GM19455 (cell line): ENCODE measurements around the gene CNTNAP5.

Source experiments
- ATAC-seq: cut with Tn5 transposase; IDR thresholded peaks from one replicate; pipeline ENCODE4 v1.9.1; 2021; ENCODE audit not compliant: unreplicated experiment

Gene CNTNAP5

DNA sequence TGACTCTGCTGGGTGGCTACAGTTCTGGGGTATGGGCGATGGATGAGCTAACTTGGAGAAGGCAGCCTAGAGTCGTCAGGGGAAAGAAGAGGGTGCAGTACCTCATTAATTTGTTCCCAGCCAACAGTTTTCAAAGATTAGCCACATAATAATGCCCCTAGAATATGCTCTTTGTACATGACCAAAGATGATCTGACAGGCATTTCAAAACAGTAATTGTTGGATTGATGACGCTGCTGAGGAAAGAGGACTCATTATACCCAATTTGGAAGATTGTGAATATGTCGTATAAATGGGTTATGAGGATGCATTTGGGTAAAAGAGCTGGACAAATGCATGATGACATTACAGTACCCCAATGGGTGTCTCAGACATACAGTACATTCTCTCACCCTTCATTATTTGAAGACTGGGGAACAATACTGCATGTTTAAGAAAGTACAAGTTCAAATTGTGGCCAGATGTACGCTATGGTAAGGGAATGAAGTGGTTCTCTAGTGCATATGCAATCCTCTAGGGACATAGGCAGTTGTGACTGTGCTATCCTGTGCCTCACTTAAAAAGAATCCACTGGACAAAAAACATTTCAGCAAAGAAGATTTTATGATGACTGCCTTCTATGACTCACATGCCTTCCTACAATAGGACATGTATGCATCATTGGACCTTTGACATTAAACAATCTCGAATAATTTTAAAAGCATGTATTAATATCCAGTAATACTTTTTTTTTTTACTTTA lies 233.2 kb downstream of the CNTNAP5 start:
- ATAC-seq: no peak

DNA sequence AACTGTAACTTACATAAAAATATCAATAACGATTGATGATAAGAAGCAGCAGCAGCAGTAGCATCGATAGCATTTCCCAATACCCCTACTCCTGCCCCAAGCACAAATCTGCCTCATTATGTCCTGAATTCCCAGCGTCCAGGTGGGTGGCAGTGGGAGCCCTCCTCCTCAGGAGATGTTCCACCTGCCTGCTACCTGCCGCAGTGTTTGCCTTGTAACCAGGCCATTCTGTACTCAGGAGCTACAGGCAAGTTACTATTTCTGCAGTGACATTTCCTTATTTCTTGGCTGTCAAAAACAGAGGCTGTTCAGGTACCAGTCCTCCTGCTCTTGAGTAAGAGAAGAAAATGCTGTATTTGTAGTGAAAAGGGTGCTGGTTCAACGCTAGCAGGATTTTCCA lies 236.4 kb downstream of the CNTNAP5 start:
- ATAC-seq: no peak

DNA sequence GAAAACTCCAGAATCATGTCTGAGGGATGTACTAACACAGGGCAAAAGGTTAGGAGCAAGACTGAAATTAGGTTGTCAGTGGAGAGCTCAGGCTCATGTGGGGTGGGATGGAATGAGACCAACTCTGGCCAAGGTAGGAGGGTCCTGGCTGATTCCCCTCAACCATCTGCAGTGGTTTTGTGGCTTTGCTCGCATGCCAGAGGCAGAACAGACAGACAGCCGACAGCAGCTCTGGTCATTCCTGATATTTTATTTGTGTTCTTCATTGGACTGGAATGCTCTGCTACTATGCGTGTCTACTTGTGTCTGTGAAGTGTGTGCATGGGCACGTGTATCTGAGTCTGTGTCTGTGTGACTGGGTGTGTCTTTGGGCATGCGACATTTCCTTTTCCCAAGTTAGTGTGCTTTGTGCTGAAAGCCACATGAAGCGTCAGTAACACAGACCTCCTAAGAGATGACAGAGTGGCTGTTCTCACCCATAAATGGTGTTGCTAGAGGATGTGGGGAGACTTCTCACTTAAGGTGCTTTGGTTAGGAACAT lies 239.5 kb downstream of the CNTNAP5 start:
- ATAC-seq: no peak

DNA sequence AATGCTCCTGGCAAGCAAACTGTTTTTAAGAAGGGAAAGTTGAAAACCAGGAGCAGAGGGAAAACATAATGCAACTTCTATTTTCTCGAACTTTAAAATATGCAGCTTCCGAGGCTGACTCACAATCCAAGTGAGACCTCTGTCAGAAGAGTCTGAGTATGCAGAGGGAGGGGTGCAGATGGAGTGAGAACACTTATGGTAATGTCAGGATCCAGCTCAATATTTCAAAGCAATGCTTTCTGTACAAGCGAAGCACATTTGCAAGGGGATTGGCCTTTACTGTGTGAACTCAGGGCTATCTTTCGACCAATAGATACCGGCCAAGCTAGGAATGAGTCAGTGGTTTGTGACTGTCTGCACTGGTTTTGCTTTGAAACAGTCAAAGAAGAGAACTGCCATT lies 242.7 kb downstream of the CNTNAP5 start:
- ATAC-seq: no peak

- ATAC-seq: no peak
These were observed 244.3 kb downstream of the CNTNAP5 start for GRCh38 chr2:124269348-124269747.

GRCh38 chr2:124272261-124272841 lies 247.3 kb downstream of the CNTNAP5 start:
- ATAC-seq: no peak

- ATAC-seq: no peak
These were observed 256.5 kb downstream of the CNTNAP5 start for GRCh38 chr2:124281541-124281940.

DNA sequence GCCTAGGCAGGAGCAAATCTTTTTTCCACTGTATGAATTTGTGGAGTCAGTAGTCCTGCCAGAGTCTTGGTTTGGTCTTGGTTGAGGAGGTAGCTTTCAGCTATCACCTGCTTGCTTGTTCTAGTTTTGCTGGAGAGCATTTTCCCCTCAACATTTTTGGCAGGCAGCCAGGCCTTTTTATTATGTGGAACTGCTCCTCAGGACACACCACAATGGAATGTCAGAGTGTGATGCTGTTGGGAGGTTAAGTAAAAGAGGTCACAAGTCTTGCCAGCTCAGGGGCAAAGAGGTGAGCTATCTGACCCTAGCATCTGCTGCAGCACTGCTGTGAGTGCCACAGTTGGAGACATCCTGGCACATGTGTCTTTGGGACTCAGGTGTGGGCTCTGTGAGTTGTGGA lies 258.0 kb downstream of the CNTNAP5 start:
- ATAC-seq: no peak

GRCh38 chr2:124286089-124286783 lies 261.1 kb downstream of the CNTNAP5 start:
- no peak for ATAC-seq

DNA sequence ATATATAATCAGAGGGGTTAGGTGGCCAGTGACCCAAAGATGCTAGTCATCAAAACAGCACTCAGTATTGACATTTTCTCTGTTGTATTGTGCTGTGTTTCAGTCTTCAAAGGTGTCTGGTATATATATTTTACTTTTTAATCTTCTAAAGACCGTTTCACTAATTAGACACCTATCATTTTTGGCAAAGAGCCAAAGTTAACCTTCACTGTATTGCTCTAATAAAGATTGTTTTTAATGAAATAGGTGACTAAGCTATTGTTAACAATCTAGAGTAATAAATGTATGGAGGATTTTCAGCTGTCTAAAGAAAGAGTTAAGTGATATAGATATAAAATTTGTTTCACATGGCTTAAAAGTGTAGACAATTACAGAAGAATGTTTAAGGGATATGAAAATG lies 264.0 kb downstream of the CNTNAP5 start:
- no peak for ATAC-seq

DNA sequence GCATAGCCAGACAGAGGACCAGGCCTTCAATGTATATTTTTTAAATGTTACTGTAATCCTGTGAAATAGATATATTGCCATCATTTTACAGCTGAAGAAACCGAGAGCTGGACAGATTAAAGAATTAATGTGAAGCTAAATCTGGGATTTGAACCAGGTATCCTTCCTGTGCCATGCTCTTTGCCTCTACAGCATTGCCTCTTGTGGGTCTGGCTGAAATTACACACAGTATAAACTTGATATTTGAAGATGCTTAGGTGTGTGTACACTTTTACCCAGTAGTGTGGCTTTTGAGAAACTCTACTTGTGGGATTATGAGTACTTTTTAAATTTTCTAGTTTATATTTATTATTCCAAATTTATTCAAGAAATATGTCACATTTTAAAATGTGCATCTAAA lies 264.5 kb downstream of the CNTNAP5 start:
- no peak for ATAC-seq

DNA sequence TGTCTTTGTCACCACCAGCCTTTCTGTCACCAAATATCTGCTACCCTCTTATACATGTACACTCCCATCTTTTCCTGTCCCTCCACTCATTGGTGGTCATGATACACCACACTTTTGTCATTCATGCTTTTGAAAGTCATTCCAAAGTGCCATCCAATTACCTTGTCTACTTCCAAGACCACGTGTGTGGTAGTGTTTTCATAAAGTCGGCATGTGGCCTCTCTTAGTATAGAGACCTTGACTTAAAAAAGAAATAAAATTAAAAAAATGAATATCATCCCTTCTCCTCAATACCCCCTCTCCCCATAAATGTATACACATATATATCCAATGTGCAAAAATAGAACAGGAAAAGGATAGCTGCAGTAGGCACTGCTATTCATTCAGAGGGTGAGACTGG lies 271.4 kb downstream of the CNTNAP5 start:
- no peak for ATAC-seq

GRCh38 chr2:124301915-124302314 lies 276.8 kb downstream of the CNTNAP5 start:
- ATAC-seq: no peak

GRCh38 chr2:124308319-124309062 lies 283.4 kb downstream of the CNTNAP5 start:
- no peak for ATAC-seq

- ATAC-seq: no peak
These were observed 284.6 kb downstream of the CNTNAP5 start for GRCh38 chr2:124309563-124310138.

DNA sequence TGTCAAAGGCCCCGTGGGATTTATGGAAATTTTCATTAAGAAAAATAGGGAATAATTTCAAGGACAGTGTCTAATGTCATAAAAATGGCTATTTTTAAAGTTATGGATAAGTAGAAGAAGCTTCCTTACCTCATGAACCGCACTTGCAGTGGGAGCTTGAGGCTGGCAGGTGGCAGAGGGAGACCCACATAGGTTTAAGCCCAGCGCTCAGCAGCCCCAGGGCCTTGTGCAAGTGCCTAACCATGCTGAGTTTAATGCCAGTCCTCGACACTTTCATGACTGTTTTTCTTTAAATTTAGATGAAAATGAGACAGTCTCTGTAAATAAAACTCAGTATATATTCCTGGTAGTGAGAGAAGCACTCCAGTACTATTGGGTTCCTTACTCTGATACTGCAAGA lies 285.6 kb downstream of the CNTNAP5 start:
- no peak for ATAC-seq

DNA sequence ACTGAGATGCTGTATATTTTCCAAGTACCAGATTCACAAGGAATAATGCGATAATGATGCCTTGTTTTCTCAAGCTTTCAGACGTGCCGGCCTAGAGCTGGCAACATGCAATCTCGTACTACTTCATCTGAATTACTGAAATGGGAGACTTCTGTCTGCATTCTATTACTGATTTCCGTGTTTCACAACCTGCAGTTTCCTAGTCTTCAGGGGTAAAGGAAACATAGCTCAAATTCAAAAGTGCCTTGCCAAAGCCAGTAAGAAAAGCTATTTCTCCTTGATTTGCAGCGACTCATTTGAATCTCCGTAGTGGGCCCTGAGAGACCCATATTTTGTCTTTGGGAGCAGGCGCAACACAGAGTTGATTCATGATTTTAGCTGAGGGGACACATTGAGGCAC lies 289.0 kb downstream of the CNTNAP5 start:
- no peak for ATAC-seq

- no peak for ATAC-seq
These were observed 290.3 kb downstream of the CNTNAP5 start for GRCh38 chr2:124315221-124315880.

DNA sequence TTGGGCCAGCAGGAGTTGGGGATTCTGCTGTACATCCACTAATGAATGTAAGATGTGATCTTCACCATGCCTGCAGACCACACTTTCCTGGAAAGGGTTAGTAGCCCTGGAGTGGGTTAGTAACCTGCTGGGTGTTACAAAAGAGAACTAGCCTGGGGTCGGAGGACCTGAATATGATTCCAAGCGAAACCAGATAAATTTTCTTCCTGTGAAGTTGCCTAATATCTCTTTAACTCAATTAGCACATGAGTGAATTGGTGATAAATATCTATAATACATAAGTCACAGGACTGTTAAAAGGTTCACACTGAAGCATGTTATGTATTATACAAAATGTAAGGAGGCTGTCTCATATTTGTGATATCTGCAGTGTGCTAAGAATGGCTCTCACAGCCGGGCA lies 291.0 kb downstream of the CNTNAP5 start:
- no peak for ATAC-seq

DNA sequence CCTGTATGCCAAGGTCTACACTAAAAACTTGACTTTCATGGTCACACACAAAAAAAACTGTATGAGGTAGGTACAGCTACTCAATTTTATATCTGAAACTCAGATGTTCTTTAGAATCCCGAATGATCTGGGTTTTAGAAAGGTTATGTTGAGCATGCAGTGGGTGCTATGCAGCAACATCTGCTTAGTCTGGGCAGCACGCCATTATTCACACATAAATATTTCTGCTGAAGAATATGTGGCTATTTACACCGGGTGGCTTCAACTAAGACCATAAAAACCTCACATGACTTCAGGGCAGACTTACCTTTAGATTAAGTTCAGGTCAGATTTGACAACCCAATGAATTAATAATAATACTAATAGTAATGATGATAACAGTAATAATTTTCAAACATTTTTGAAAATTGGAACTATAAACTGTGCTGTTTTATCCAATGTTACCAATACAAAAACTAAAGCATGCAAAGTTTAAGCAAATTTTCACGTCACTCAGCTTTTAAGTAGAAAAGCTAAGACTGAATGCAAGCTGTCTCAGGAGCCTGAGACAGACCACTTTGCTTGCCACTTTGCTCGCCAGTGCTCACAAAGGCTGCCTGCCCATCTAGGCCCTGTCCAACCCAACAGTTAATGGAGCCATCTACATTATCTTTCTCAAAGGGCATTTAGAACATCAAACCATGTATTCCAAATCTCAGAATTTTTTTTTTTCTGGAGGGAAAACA lies 292.0 kb downstream of the CNTNAP5 start:
- no peak for ATAC-seq
